ENCODE measurements around the gene MROH2A.

The MROH2A gene

DNA sequence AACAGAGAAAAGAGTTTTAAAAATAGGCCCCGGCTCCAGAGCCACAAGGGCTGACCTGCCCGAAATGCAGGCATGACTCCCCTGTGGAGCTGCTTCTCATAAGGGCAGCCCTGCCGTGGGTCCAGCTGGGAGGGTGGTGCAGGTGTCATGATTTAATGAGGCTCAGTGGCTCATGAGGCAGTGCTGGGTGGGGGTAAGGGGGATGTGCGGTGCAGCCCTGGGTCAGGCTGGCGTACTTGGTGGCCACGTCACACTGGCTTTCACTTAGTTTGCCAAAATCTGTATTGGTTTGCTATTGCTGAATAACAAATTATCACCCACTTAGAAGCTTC, 42.6 kb downstream of the MROH2A start:
- TF ChIP-seq POLR2AphosphoS5 (IDR thresholded peaks at IDR 0.05; ENCODE audit: low read depth, low read length) (no peak), SIN3A (IDR thresholded peaks at IDR 0.05; ENCODE audit: borderline replicate concordance, insufficient read depth, low read length) (no peak), TAF1 (IDR thresholded peaks at IDR 0.05; ENCODE audit: borderline replicate concordance, insufficient read depth, low read length) (no peak), FOXP2 (optimal IDR thresholded peaks at IDR 0.05; ENCODE audit: borderline replicate concordance, extremely low read depth, extremely low read length, insufficient read depth) (no peak)
- TF ChIP-seq, protein P1, sequence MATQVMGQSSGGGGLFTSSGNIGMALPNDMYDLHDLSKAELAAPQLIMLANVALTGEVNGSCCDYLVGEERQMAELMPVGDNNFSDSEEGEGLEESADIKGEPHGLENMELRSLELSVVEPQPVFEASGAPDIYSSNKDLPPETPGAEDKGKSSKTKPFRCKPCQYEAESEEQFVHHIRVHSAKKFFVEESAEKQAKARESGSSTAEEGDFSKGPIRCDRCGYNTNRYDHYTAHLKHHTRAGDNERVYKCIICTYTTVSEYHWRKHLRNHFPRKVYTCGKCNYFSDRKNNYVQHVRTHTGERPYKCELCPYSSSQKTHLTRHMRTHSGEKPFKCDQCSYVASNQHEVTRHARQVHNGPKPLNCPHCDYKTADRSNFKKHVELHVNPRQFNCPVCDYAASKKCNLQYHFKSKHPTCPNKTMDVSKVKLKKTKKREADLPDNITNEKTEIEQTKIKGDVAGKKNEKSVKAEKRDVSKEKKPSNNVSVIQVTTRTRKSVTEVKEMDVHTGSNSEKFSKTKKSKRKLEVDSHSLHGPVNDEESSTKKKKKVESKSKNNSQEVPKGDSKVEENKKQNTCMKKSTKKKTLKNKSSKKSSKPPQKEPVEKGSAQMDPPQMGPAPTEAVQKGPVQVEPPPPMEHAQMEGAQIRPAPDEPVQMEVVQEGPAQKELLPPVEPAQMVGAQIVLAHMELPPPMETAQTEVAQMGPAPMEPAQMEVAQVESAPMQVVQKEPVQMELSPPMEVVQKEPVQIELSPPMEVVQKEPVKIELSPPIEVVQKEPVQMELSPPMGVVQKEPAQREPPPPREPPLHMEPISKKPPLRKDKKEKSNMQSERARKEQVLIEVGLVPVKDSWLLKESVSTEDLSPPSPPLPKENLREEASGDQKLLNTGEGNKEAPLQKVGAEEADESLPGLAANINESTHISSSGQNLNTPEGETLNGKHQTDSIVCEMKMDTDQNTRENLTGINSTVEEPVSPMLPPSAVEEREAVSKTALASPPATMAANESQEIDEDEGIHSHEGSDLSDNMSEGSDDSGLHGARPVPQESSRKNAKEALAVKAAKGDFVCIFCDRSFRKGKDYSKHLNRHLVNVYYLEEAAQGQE (IDR thresholded peaks at IDR 0.05; ENCODE audit: insufficient read depth in 1 of 2, low read depth in 2 of 2, low read length in 2 of 2): no peak

DNA sequence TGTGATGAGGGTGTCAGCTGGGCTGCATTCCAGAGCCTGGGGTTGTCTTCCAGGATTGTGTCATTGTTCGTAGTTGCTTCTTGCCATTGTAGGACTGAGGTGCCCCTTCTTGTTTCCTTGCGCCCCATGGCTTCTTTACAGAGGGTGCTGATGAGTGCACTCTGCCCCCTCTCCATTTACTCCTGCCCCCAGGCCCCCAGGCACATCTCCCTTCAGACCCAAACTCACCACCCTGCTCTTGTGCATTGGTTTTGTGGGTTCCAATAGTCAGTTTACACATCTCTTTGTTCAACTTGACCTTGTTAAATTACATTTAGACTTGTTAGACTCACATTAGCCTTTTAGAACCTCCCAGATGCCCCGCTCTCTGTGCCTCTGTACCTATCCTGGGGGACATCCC, 43.1 kb downstream of the MROH2A start:
- TF ChIP-seq, protein P1 (IDR thresholded peaks at IDR 0.05; ENCODE audit: insufficient read depth in 1 of 2, low read depth in 2 of 2, low read length in 2 of 2): no peak
- TF ChIP-seq SIN3A (IDR thresholded peaks at IDR 0.05; ENCODE audit: borderline replicate concordance, insufficient read depth, low read length) (no peak), FOXP2 (optimal IDR thresholded peaks at IDR 0.05; ENCODE audit: borderline replicate concordance, extremely low read depth, extremely low read length, insufficient read depth) (no peak), TAF1 (IDR thresholded peaks at IDR 0.05; ENCODE audit: borderline replicate concordance, insufficient read depth, low read length) (no peak), POLR2AphosphoS5 (IDR thresholded peaks at IDR 0.05; ENCODE audit: low read depth, low read length) (no peak)

DNA sequence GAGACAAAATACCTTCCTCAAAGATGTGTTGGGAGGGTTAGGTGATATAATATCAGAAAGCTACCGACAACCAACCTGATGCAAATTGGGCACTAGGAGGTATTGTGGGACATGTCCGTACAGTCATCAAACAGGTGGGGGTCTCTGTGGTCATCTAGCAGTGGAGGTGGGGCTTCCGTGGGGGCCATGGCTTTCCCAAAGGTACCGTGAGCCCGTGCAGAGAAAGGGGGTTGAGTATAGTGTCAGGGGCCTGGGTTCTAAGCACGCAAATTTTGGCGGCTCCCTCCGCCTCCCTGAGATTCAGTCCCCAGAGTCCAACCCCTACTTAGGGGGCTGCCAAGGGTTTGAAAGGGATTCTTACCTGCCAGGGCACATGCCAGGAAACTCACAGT, 43.6 kb downstream of the MROH2A start:
- TF ChIP-seq TAF1 (IDR thresholded peaks at IDR 0.05; ENCODE audit: borderline replicate concordance, insufficient read depth, low read length): no peak
- TF ChIP-seq SIN3A (IDR thresholded peaks at IDR 0.05; ENCODE audit: borderline replicate concordance, insufficient read depth, low read length): no peak
- no peak for TF ChIP-seq FOXP2 (optimal IDR thresholded peaks at IDR 0.05; ENCODE audit: borderline replicate concordance, extremely low read depth, extremely low read length, insufficient read depth)
- no peak for TF ChIP-seq POLR2AphosphoS5 (IDR thresholded peaks at IDR 0.05; ENCODE audit: low read depth, low read length)
- TF ChIP-seq, protein P1 (IDR thresholded peaks at IDR 0.05; ENCODE audit: insufficient read depth in 1 of 2, low read depth in 2 of 2, low read length in 2 of 2): no peak

DNA sequence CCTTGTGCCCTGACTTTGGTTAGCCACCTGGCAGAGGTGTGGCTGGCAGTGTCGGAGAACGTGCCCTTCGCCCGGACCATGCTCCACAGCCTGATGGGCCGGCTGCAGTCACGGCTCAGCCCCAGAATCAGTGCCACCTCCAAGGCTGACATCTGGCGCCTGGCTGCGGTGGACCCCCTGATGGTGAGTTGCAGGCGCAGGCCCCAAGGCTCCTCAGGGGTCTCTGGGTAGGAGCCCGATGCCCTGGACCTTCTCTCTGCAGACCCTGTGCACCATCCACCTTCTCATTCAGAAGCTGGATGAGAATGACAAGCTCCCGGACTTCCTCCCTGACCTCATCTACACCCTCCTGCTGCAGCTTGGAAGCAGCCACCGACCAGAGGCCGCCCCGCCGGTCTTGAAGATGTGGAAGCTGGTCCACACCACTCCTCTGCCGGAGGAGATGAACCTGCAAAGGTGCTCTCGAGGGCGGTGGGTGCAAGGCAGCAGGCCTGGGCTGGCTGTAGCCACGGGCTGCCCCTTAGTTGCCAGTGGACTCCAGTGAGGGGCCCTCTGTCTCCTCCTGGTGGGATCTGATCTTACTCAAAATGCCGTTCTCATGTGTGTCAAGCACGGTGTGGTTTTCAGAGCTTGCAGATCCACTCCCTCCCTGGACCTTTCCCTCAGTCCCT, 44.1 kb downstream of the MROH2A start:
- TF ChIP-seq, protein P1 (IDR thresholded peaks at IDR 0.05; ENCODE audit: insufficient read depth in 1 of 2, low read depth in 2 of 2, low read length in 2 of 2): no peak
- TF ChIP-seq FOXP2 (optimal IDR thresholded peaks at IDR 0.05; ENCODE audit: borderline replicate concordance, extremely low read depth, extremely low read length, insufficient read depth) (no peak), SIN3A (IDR thresholded peaks at IDR 0.05; ENCODE audit: borderline replicate concordance, insufficient read depth, low read length) (no peak)
